Measurements from ENCODE around the gene NAPEPLD.
"Not testable (repeated sequence)": the region's sequence is repeated elsewhere in the genome, so short reads cannot be mapped to it uniquely, and the experiment has no call there.

NAPEPLD gene

DNA sequence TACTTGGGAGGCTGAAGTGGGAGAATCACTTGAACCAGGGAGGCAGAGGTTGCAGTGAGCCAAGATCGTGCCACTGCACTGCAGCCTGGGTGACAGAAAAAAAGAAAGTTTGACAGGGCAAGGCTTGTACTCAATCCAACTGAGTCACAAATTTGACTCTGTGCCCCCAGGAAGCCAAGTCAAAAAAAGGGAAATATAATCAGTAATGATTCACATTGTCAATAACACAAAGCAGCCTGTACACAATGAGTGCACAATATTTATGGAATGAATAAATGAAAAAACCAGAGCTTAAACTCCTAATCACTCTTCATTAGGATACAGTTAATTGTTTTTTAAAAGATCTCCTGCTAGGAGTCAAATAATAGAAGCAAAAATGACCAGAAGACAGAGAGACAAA is 6.4 kb downstream of the NAPEPLD start:
- DNase-seq: no peak

DNA sequence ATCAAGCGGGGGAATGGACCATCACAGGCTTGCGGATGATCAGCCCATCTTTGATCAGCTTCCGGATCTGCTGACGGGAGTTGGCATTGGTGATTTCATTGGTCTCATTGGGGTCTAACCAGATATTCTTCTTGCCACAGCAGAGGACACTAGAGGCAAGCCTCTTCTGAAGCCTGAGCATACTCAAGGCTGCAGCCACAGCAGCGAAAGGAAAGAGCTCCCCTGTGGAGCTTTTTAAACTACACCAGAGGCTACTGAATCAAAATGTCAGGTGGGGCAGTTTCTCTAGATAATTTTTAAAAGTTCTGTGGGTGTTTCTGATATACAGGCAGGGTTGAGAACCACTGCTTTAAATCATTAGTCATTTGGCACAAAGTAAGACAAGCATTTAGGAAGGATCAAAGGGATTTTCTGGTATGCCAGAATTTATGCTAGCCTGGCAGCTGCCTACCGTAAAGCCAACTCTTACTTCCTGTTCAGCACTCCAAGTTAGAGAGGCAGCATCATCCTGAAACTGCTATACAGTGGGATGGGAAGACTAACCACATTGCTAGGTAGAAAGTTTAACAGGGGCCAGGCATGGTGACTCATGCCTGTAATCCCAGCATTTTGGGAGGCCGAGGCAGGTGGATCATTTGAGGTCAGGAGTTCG is 7.0 kb downstream of the NAPEPLD start:
- DNase-seq: no peak

DNA sequence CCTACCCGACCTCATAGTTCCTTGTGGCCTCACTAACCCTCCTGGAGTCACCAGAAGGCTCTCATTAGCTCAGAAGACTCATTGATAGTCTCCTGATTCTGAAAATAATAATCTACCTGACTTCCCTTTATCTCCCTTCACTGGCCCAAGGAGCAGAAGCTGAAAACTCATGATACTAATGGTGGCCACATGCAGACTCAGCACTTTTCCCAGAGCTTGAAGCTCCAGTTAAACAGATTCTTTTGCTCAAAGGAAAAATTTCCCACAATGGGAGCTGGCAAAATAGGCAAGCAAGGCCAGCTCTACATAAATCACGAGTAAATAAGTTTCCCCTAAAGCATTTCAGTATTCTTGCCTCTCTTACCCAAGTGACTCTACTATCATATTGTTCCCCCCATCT is 8.2 kb downstream of the NAPEPLD start:
- no peak for DNase-seq

DNA sequence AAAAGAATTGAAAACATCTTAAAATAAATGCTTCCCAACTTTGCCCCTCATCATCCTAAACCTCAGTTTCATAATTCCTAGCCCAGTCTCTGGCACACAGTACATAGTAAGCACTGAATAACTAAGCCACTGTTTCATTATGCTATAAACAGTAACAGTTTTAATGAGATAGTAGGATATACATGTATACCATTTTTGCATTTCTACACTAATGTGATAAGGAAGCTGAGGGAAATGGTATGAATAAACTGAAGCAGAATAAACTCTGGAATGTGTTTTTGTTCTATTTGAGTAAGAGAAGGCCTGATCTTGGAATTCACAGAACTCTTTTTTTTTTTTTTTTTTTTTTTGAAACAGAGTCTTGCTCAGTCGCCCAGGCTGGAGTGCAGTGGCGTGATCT is 8.8 kb downstream of the NAPEPLD start:
- no peak for DNase-seq

DNA sequence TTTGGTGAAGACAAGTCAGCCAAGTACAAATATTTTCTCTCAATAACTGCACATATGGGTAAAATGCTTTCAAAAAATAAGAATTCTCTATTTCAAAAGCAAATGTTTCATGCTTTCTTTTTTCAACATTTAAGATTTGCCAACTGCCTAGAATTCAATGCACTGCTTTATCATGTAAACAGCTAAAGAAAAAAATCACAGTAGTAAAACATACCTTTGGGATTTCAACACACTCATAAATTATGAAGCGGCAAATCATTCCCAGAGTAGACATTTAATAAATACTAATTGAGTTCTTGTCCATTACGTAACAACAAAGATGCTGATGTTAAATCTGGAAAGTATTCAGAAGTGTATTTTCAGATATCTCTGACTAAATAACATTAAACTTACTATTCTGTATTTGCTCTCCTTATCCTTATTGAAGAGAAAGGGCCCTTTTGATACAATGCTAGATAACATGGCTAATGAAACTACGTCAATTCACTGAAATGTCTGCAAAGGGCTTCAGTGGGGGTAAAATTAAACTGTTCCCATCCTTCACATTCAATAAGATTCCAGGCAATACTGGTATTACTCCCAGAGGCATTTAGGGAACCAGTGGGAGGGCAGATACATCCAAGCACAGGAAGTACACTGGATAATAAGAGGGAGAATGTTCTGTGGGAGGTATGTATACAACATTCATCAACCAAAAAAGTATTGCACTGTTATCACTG is 13.9 kb downstream of the NAPEPLD start:
- DNase-seq: no peak

DNA sequence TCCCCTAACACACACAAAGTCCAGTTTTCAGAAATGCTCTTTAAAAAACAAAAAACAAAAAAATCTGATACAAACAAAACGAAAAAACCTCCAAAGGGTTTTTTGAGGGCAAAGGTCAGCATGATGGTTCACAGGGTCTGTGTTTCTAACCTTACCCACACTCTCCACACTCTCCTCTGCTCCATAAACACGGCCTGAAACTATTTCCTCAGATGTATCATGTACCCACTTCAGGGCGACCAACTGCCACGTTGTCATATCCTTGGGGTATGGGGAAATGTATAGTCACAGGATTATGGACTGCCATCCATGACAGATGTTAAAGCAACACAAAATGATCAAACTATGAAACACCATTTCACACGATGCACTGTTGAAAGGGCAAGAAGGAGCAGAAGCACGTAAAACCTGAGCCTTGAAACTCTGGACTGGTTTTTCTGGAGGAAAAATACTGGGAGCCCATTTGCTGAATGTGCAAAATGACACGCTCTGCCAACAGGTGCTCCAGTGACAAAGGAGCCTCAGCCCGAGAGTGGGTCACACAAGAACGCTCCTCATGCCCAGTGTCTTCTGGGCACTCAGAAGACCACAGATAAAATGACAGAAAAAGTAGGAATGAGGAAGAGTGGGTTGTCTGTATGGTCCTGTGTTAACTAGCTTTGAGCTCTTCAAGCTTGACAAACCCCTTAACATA is 15.8 kb downstream of the NAPEPLD start:
- no peak for DNase-seq

DNA sequence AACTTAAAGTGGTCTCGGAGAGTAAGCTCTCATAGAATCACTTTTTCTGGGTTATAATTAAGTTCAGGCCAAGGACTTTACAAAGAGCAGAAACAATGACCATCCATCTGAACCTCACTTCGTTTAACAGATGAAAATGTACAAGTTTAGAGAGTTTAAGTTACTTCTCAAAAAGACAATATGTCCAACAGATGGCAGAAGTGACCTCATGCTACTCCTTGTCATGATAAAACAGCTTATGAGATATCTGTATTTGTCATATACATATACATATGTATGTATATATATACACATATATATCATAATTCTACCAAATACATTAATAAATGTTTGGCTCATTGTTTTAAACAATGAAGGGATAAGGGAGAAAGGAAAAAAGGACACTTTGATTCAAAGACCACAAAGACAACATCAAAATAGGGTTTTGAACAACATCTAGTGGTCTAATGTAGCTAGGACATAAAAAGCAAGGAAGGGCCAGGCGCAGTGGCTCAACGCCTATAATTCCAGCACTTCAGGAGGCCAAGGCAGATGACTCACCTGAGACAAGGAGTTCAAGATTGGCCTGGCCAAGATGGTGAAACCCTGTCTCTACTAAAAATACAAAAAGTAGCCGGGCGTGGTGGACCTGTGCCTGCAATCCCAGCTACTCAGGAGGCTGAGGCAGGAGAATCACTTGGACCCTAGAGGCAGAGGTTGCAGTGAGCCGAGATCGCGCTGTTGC is 17.8 kb downstream of the NAPEPLD start:
- no peak for DNase-seq

DNA sequence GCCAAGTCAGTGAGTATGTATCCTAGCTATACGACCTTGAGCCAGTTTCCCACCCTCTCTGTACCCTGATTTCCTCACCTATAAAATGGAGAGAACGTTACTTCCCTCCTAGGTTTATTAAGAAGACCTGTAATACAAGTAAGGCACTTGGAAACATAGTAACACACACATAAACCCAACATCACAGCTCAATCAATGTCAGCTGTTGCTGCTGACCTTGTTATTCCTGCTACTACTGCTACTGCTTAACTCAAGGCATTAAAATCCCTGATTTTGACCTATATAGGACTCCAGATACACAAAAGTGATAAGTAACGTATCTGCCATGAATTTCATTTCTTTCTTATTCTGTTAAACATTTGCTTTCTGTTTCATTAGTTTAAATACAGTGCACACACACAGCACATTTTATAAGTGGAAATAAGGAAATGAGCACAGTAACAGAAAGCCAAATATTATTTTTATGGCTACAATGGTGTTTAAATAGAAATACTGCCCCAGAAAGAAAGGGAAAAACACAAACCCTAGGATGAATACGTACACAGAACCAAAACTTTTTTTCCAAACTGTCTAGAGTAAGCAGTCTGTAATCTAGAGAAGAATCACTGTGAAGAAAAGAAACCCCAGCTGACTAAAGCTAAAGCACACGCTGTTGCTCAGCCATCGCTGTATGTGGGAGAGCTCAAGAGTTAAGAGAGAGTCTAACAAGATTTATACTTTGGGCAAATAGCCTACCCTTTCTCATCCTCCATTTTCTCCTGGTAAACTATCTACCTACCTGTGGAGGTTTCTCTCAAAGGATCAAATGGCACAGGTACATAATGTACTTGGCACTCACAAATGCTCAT is 19.0 kb downstream of the NAPEPLD start:
- no peak for DNase-seq

DNA sequence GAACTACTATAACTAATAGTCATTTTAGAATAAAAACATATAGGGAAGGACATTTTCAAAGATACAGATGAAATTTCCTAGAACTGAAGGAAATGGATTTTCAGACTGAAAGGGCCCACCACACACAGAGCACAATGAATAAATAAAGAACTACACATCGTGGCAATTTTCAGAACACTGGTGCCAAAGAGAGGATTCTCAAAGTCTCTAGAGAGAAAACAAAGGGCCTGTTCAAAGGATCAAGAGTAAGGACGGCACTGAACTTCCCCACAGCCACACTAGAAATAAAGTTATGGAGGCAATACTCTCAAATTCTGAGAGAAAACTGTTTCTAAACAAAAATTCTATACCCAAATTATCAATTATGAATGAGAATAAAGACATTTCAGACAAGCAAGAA is 21.9 kb downstream of the NAPEPLD start:
- no peak for DNase-seq

DNA sequence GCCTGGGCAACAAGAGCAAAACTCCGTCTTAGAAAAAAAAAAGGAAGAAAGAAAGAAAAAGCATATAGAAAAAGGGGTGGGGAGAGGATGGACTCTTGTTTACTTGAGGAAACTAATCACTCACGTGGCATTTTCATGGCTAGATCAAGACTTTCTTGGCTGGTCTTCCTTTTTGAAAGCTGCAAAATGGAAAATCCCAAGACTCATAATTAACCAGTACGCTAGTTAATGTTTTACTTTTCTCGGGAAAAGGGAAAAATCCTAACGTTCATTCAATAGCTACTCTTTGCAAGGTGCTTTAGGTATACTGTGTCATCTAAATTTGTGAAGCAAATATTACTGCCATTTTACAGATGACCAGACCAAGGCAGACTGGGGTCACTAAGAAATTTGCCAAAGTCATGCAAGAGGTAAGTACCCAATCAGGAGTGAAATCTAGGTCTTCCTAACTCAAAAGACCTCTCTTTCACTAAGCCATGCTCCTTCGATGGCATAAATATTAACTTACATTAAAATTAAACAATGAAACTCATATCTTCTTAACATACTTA is 24.4 kb downstream of the NAPEPLD start:
- DNase-seq: no peak

DNA sequence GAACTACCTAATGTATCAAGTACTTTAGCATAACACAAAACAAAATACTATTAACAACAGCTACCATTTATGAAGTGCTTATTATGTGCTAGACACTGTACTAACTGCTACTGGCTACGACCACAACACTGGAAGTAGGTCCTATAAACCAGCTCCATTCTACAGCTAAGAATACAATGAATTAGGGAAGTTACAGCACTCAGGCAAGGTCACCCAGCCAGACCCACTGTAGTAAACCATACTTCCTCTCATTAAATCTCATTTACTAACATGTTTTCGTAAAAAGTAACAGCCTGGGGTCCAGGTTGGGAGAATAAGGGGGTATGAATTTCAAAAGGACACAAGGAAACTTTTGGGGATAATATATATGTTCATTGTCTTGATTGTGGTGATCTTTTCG is 25.4 kb downstream of the NAPEPLD start:
- no peak for DNase-seq

DNA sequence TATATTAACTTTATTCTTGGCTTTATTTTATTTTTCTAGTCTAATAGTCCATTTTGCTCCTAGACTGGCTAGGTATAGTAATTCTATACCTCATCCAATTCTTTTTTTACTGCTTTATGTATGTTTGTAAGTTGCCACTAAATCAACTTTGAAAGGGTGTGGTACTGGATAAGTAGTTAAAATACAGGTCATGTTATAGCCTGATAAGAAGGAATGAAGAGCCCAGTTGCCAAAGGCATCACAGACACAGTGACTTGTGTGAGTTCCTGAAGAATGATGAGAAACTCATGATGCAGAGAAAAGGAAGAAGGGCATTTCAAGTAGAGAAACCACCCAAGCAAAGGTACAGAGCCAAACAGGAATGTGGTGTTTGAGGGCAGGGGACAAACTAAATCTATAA is 27.3 kb downstream of the NAPEPLD start:
- no peak for DNase-seq

DNA sequence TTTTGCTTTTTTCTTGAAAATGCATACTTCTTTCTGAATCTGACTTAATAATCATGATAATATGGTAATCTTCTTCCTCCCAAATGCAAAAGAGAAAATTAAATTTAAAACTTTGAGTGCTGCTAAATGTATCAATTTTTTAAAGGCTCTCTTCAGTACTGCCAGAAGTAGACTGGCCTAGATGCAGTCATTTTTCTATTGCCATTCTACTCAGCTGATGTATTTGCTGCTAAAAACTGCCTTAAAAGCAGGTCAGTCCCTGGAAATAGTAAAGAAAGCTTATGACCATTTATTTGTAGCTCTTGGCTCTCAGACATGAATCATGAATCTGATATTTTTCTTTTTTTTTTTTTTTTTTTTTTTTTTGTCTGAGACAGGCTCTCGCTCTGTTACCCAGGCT is 28.5 kb downstream of the NAPEPLD start:
- no peak for DNase-seq

DNA sequence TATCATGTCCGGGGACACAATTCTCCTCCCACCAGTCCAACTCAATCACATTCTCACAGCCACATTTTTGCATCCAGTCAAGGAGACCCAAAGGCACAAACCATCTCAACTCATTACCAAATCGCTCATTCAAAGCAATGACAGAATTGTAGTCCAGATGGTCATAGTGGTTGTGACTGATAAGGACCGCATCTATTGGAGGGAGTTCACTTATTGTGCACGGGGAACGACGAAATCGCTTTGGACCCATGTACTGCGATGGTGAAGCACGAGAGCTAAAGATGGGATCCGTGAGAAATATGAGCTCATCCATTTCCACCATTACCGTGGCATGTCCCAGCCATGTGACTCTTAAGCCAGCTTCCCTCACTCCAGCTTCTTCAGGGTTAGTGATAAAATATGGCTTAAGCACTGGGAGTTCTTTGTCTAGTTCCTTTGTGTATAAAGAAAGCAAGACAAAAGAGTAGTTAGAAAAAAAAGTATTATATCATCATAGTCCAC is 29.1 kb downstream of the NAPEPLD start:
- no peak for DNase-seq

DNA sequence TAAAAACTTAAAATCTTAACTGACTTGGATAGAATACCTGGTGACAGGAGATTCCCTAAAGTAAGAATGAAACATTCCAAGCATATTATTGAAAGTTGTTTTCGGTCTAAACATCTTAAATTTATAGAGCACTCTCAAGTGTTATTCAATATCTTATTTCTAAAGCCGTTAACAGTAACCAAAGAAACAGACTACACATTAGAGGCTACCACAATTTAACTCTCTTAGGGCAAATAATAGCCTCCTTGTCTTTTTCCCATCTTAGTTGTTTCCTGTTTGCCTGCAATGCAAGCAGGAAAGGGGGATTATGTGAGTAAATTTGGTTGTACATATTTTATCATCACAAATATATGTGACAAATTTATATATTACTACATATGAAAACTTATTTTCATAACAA is 31.4 kb downstream of the NAPEPLD start:
- no peak for DNase-seq

DNA sequence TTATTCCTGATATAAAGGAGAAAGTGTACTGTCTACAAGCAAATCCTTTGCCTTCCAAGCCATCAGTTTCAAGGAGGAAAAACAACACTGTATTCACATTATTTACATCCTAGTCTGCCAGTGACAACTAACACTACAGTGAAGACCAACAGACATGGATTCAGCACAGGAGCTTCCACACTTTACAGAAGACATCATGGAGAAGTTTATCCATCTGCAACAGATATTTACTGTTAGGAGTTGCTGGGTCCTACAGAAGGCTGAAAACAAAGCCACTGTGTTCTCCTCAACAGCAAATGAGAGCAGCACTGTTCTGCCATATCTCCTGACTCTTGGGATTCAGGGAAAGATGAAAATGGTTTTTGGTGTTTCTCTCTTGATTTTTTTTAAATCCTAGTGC is 31.9 kb downstream of the NAPEPLD start:
- no peak for DNase-seq

DNA sequence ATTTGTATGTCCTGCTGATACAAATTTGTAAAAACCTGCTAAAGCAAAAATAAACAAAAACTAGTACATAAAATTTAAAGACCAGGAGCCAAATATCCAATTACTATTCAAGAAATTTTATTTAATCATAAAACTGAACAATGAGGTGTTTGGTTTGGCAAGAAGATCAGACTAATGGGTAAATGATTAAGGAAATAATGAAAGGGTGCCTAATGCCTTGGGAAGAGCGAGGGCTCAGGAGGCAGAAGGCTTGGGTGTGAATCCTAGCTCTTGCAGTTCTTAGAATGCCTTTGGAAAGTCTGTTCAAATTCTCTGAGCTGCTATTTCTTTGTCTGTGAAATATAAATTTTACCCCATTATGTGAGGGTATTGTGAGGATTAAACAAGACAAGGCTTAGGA is 32.4 kb downstream of the NAPEPLD start:
- no peak for DNase-seq

DNA sequence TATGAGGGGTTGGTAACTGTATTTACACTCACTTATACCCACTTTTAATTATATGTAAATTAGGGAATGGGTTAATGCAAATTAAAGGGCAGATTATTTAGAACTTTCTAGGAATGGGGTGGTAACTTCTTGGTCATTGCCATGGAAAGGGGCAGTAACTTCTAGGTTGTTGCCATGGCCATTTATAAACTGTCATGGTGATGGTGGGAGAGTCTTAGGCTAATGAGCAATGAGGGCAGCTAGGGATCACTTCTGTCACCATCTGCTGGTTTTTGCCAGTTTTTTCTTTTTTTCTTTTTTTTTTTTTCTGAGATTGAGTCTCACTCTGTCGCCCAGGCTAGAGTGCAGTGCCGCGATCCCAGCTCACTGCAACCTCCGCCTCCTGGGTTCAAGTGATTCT is 33.1 kb downstream of the NAPEPLD start:
- no peak for DNase-seq

DNA sequence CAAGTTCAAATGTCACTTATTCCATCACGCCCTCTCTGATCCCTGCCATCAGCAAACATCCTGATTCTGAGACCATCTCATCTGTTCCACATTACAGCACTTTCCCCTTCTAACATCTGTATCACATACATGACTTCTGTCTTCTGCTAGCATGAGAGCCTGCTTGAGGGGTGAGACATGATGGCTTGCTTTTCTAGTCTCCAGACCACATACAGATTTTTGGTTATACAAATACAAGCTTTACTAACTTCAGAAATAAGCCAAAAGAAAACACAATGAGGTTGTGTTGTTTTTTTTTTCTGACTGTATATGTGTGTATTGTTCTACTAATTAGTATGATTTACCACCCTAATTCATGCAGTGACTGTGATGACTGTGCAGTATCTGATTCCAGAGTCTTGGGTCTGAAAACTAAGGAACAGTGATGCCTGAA is 34.3 kb downstream of the NAPEPLD start:
- DNase-seq: no peak

DNA sequence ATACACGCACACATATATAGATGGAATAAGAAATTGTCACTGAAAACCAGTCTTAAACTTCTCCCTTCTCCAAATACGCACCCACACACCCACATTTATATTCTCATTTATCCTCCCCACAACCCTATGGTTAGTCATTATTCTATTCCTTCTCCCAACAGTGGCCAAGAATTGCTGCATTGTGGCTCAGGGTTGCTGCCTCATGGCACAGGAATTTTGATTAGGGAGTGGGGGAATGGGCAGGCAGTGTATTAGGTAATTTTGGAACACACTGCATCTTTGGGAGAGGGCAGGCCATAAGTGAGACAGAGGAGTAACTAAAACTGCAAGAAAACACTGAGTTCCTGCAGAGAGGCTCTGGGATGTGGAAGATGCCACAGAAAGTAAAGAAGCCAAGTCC is 35.7 kb downstream of the NAPEPLD start:
- no peak for DNase-seq

DNA sequence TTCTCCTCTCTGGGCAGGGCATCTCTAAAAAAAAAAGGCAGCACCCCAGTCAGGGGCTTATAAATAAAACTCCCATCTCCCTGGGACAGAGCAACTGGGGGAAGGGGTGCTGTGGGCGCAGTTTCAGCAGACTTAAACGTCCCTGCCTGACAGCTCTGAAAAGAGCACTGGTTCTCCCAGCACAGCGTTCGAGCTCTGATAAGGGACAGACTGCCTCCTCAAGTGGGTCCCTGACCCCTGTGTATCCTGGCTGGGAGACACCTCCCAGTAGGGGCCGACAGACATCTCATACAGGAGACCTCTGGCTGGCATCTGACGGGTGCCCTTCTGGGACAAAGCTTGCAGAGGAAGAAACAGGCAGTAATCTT is 42.2 kb downstream of the NAPEPLD start:
- not testable (repeated sequence) for DNase-seq

DNA sequence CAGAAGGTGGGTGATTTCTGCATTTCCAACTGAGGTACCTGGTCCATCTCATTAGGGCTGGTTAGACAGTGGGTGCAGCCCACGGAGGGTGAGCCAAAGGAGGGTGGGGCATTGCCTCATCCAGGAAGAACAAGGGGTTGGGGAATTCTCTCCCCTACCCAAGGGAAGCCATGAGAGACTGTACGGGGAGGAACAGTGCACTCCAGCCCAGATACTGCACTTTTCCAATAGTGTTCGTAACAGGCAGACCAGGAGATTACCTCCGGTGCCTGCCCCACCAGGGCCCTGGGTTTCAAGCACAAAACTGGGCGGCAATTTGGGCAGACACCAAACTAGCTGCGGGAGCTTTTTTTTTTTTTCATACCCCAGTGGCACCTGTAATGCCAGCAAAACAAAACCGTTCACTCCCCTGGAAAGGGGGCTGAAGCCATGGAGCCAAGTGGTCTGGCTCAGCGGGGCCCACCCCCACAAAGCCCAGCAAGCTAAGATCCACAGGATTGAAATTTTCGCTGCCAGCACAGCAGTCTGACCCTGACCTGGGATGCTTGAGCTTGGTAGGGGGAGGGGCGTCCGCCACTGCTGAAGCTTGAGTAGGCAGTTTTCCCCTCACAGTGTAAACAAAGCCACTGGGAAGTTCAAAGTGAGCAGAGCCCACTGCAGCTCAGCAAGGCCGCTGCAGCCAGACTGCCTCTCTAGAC is 42.7 kb downstream of the NAPEPLD start:
- no peak for DNase-seq

Data from SIG-M5 (cell line).